A549 (cell line): ENCODE data around the gene USP12. TPM values are rescaled to one million over a fixed set of nuclear protein-coding genes. Genes with fewer than 3 reads are reported as not detected.

Experiments
- ATAC-seq, 2 experiments: fragments of 200-7000 bp in 1 of 2; fragments of >200 bp in 1 of 2; cut with Nextera tagmentation in 1 of 2; cut with Tn5 transposase in 1 of 2; 3 replicates each; pipeline versions ENCODE4 v1.8.0 to v1.9.1; 2018 to 2020; ENCODE audit warnings: mild to moderate bottlenecking in 1 of 2, moderate library complexity in 1 of 2
- CTCF ChIA-PET: fragments of 300-600 bp; sonication (Branson Sonifier 250); formaldehyde crosslinking; extraction: SDS; loops from one replicate; lab custom pipeline; 2021; ENCODE audit warnings: antibody characterized with exemption, inconsistent platforms; lab: Yijun Ruan, JAX
- POLR2A ChIA-PET: fragments of 350-600 bp; formaldehyde crosslinking; extraction: SDS; loops from one replicate; lab custom pipeline; 2021; ENCODE audit warnings: antibody characterized with exemption, inconsistent platforms; lab: Yijun Ruan, JAX
- DNase-seq, 2 experiments: peaks; one replicate each; pipeline versions ENCODE4 v3.0.0 to v3.0.0-alpha.2; 2011 to 2016; ENCODE audit warnings: low read depth in 1 of 2, low spot score in 1 of 2
- FAIRE-seq: peaks from 2 replicates; lab custom pipeline; 2011; peaks lifted over from hg19 to GRCh38; lab: Jason Lieb, UNC
- H3K27ac ChIP-seq, 2 experiments: fragments of >200 bp; sonication (Bioruptor Twin); formaldehyde crosslinking; 3 replicates each; pipeline ENCODE4 v1.5.1; 2016 to 2017
- H3K4me1 ChIP-seq: fragments of >200 bp; sonication (Bioruptor Twin); formaldehyde crosslinking; 3 replicates; pipeline ENCODE4 v1.6.1; 2016
- H3K4me2 ChIP-seq: fragments of >200 bp; sonication (Bioruptor Twin); formaldehyde crosslinking; 3 replicates; pipeline ENCODE4 v1.6.1; 2016
- H3K4me3 ChIP-seq: fragments of >200 bp; sonication (Bioruptor Twin); formaldehyde crosslinking; 3 replicates; pipeline ENCODE4 v1.5.1; 2016
- H3K9me3 ChIP-seq: fragments of >200 bp; sonication (Bioruptor Twin); formaldehyde crosslinking; 3 replicates; pipeline ENCODE4 v1.6.1; 2016
- BHLHE40 ChIP-seq: IDR thresholded peaks from 2 replicates; pipeline ENCODE4 v1.6.1; 2012; ENCODE audit warnings: low read depth, low read length, inconsistent platforms
- CHD2 ChIP-seq: fragments of 150-350 bp; IDR thresholded peaks from 2 replicates; pipeline ENCODE4 v1.6.1; 2014; ENCODE audit warnings: low read length; ENCODE audit not compliant: partially characterized antibody
- EHF ChIP-seq: fragments of 250-450 bp; sonication (Bioruptor Pico); IDR thresholded peaks from 2 replicates; pipeline ENCODE4 v1.5.0; 2020; ENCODE audit warnings: mild to moderate bottlenecking
- FOSB ChIP-seq: fragments of 250-450 bp; sonication (Bioruptor Pico); IDR thresholded peaks from 2 replicates; pipeline ENCODE4 v1.5.0; 2020; ENCODE audit warnings: mild to moderate bottlenecking, moderate library complexity
- HEYL ChIP-seq: fragments of 250-450 bp; sonication (Bioruptor Pico); IDR thresholded peaks from 2 replicates; pipeline ENCODE4 v1.8.0; 2021; ENCODE audit warnings: mild to moderate bottlenecking, moderate library complexity
- HOXA7 ChIP-seq: fragments of 250-450 bp; sonication (Bioruptor Pico); IDR thresholded peaks from 2 replicates; pipeline ENCODE4 v1.5.0; 2020; ENCODE audit warnings: mild to moderate bottlenecking, moderate library complexity
- HOXB13 ChIP-seq: fragments of 250-450 bp; sonication (Bioruptor Pico); IDR thresholded peaks from 2 replicates; pipeline ENCODE4 v1.5.0; 2020; ENCODE audit warnings: low read depth, mild to moderate bottlenecking, moderate library complexity
- HOXB5 ChIP-seq: fragments of 250-450 bp; sonication (Bioruptor Pico); IDR thresholded peaks from 2 replicates; pipeline ENCODE4 v1.5.0; 2020; ENCODE audit warnings: mild to moderate bottlenecking, moderate library complexity
- KDM5A ChIP-seq: fragments of 200-600 bp; sonication (generic); IDR thresholded peaks from 2 replicates; pipeline ENCODE4 v1.6.1; 2016; ENCODE audit warnings: antibody characterized with exemption, mild to moderate bottlenecking
- MYC ChIP-seq: IDR thresholded peaks from 2 replicates; pipeline ENCODE4 v1.6.1; 2012; ENCODE audit warnings: mild to moderate bottlenecking, inconsistent platforms, low read length, improper control_type of control experiment, borderline replicate concordance
- NPAS2 ChIP-seq: fragments of 250-450 bp; sonication (Bioruptor Pico); IDR thresholded peaks from 2 replicates; pipeline ENCODE4 v1.8.0; 2022; ENCODE audit warnings: mild to moderate bottlenecking, moderate library complexity, borderline replicate concordance
- NR3C1 ChIP-seq: fragments of >200 bp; sonication (Bioruptor Twin); formaldehyde crosslinking; IDR thresholded peaks from 3 replicates; pipeline ENCODE4 v1.6.1; 2017
- POLR2A ChIP-seq: IDR thresholded peaks from 2 replicates; pipeline ENCODE4 v1.6.1; 2012; ENCODE audit warnings: mild to moderate bottlenecking, low read length
- POLR2AphosphoS2 ChIP-seq: conservative IDR thresholded peaks from 2 replicates; pipeline ENCODE4 v1.6.1; 2012; ENCODE audit warnings: low read length, improper control_type of control experiment, inconsistent platforms
- RARB ChIP-seq: fragments of 250-450 bp; sonication (Bioruptor Pico); IDR thresholded peaks from 2 replicates; pipeline ENCODE4 v1.8.0; 2021; ENCODE audit warnings: mild to moderate bottlenecking, moderate library complexity
- RFX5 ChIP-seq: fragments of 450-650 bp; IDR thresholded peaks from 2 replicates; pipeline ENCODE4 v1.7.1; 2014; ENCODE audit warnings: antibody characterized with exemption, mild to moderate bottlenecking, moderate library complexity
- SMC3 ChIP-seq: fragments of >200 bp; sonication (Bioruptor Twin); formaldehyde crosslinking; IDR thresholded peaks from 3 replicates; pipeline ENCODE4 v1.6.1; 2018; ENCODE audit warnings: inconsistent platforms
- TFCP2L1 ChIP-seq: fragments of 250-450 bp; sonication (Bioruptor Pico); IDR thresholded peaks from 2 replicates; pipeline ENCODE4 v1.5.0; 2021; ENCODE audit warnings: mild to moderate bottlenecking
- ZC3H11A ChIP-seq: fragments of 450-650 bp; IDR thresholded peaks from 2 replicates; pipeline ENCODE4 v1.6.1; 2014; ENCODE audit warnings: antibody characterized with exemption, mild to moderate bottlenecking
- ZFP36 ChIP-seq: fragments of 450-650 bp; IDR thresholded peaks from 2 replicates; pipeline ENCODE4 v1.6.1; 2014; ENCODE audit warnings: borderline replicate concordance; ENCODE audit not compliant: partially characterized antibody
- ZNF302 ChIP-seq: fragments of 250-450 bp; sonication (Bioruptor Pico); IDR thresholded peaks from 2 replicates; pipeline ENCODE4 v1.9.0; 2021; ENCODE audit warnings: inconsistent platforms, mild to moderate bottlenecking, moderate library complexity
- ZSCAN20 ChIP-seq: fragments of 250-450 bp; sonication (Bioruptor Pico); IDR thresholded peaks from 2 replicates; pipeline ENCODE4 v1.8.0; 2022; ENCODE audit warnings: mild to moderate bottlenecking, moderate library complexity
- WGBS: methylation state at CpG from one replicate; pipeline ENCODE4 v1.1.6; 2017; ENCODE audit errors: missing lambda C conversion rate; 5-methylcytosine and 5-hydroxymethylcytosine counted together
- polyA plus RNA-seq, 4 experiments: library from polyadenylated mRNA; depleted of rRNA in 3 of 4; stranded (reverse); fragments of >200 nt; fragmentation: RNase III in 1 of 4; extraction: RNeasy Plus Mini Kit Qiagen cat#74134 plus additional on column Dnase treatment in 1 of 4; gene quantifications; 2 replicates in 3 of 4; 3 replicates in 1 of 4; pipeline ENCODE4 v1.2.3, GENCODE V29; 2011 to 2017
- TF ChIP-seq, protein P1 (sequence below): IDR thresholded peaks from 2 replicates; pipeline ENCODE4 v1.6.1; 2012; ENCODE audit warnings: low read depth, borderline replicate concordance
- TF ChIP-seq, protein P2 (sequence below): fragments of 150-350 bp; IDR thresholded peaks from 2 replicates; pipeline ENCODE4 v1.6.1; 2014; ENCODE audit warnings: low read depth, mild to moderate bottlenecking, low read length
- TF ChIP-seq, protein P3 (sequence below): fragments of >200 bp; sonication (Bioruptor Twin); formaldehyde crosslinking; IDR thresholded peaks from 3 replicates; pipeline ENCODE4 v1.6.1; 2016
- TF ChIP-seq, protein P4 (sequence below): IDR thresholded peaks from 2 replicates; pipeline ENCODE4 v1.6.1; 2012
- TF ChIP-seq, protein P5 (sequence below): fragments of 450-650 bp; IDR thresholded peaks from 2 replicates; pipeline ENCODE4 v1.6.1; 2014; ENCODE audit warnings: antibody characterized with exemption

USP12 gene
- polyA plus RNA-seq, 2 of the 4 experiments (the other 2 are of a cell fraction): 19.1 to 21.2 TPM

DNA sequence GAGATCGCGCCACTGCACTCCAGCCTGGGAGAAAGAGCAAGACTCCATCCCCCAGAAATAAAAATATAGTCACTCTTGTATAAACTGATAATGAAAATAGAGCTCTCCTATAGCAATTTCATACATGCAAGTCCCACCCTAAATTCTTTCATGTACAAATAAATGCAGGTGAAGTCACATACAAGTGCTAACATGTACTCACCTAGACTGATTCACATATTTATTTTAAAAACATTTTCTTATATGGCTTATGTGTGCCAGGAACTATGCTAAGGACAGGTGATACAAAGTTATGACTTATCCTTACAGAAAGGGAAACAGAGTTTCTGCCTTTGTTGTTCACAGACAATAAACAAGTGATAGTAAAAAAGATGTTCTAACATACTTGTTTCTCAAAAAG is 32.0 kb downstream of the USP12 start:
- H3K4me3 ChIP-seq: no peak overlapping the region
- 93% methylated on average over 2 of the region's 2 CpGs for WGBS
- H3K27ac ChIP-seq: no peak overlapping the region
- no peak for DNase-seq
- TF ChIP-seq POLR2A (no peak), POLR2AphosphoS2 (no peak)
- TF ChIP-seq, protein P1, sequence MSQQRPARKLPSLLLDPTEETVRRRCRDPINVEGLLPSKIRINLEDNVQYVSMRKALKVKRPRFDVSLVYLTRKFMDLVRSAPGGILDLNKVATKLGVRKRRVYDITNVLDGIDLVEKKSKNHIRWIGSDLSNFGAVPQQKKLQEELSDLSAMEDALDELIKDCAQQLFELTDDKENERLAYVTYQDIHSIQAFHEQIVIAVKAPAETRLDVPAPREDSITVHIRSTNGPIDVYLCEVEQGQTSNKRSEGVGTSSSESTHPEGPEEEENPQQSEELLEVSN: no peak
- H3K4me2 ChIP-seq: no peak overlapping the region
- peaks cover under 1% of the 10 kb centered on the region; the same call in 1 of the 3 replicates for H3K4me1 ChIP-seq
- peaks cover 15% of the 10 kb centered on the region; the same call in 2 of the 3 replicates for H3K9me3 ChIP-seq
- no peak for FAIRE-seq
- ChIA-PET CTCF (no interaction called here), POLR2A (no interaction called here)
- ATAC-seq: no peak

DNA sequence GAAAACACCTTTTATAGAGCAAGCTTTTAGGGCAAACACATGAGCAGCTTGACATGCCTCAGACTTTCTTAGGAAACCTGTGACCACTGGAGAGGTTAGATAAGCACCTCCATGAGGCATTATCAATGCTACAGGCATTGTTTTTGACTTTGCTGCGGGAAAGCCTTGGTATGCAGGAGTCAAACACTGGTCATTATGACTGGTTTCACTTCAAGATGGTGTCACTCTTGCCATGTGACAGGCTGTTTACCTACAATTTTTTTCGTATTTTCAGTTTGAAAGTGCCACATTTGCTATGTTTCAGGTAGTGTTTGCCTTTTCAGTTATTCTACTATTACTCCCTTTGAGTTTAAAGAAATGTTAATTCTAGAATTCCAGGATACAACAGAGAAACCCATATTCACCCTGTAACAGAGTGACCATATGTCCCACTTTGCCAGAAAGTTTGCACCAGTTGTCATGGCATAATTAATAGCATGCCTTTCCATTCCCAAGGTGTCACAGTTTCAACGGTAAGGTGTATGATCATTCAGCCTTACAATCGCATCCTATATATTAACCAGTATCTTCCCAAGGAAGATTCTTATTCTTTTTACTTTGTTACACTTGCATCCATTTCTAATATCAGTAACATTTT is 33.0 kb downstream of the USP12 start:
- ATAC-seq (no peak), FAIRE-seq (no peak), DNase-seq (no peak)
- no peak overlapping the region for H3K4me2 ChIP-seq
- peaks cover 15% of the 10 kb centered on the region; the same call in 2 of the 3 replicates for H3K9me3 ChIP-seq
- 87% methylated on average over 4 of the region's 4 CpGs for WGBS
- H3K4me1 ChIP-seq: peaks cover 9% of the 10 kb centered on the region
- TF ChIP-seq HOXB13 (CRISPR knock-in tag): no peak
- TF ChIP-seq, protein P1: no peak
- no peak for TF ChIP-seq EHF (CRISPR knock-in tag)
- no peak for TF ChIP-seq ZFP36
- no peak for TF ChIP-seq SMC3
- TF ChIP-seq FOSB (CRISPR knock-in tag): no peak
- TF ChIP-seq MYC: no peak
- no peak for TF ChIP-seq ZSCAN20
- TF ChIP-seq, protein P2, sequence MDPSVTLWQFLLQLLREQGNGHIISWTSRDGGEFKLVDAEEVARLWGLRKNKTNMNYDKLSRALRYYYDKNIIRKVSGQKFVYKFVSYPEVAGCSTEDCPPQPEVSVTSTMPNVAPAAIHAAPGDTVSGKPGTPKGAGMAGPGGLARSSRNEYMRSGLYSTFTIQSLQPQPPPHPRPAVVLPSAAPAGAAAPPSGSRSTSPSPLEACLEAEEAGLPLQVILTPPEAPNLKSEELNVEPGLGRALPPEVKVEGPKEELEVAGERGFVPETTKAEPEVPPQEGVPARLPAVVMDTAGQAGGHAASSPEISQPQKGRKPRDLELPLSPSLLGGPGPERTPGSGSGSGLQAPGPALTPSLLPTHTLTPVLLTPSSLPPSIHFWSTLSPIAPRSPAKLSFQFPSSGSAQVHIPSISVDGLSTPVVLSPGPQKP: no peak
- no peak for TF ChIP-seq NPAS2 (CRISPR knock-in tag)
- no peak for TF ChIP-seq NR3C1
- TF ChIP-seq RARB (CRISPR knock-in tag): no peak
- no peak for TF ChIP-seq HOXB5 (CRISPR knock-in tag)
- no peak for TF ChIP-seq HOXA7 (CRISPR knock-in tag)
- H3K27ac ChIP-seq: no peak overlapping the region
- ChIA-PET CTCF (no interaction called here), POLR2A (no interaction called here)
- no peak overlapping the region for H3K4me3 ChIP-seq

DNA sequence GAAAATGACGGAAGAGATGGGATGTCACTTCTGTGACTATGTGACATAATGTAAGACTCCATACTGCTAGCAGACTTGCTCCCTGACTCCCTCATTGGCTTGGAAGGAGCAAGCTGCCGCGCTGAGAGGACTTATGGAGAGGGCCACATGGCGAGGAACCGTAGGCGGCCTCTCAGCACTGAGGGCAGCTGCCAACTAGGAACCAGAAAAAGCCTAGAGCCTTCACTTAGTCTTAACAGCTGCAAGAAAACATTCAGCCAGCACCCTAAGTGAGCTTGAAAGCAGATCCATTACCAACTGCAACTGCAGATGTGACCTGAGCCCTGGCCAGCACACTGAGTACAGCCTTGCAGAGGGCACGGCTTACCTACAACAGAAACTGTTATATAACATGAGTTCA is 33.9 kb downstream of the USP12 start:
- Histone ChIP-seq H3K27ac (no peak overlapping the region), H3K4me1 (peaks cover 9% of the 10 kb centered on the region), H3K4me3 (no peak overlapping the region), H3K4me2 (no peak overlapping the region), H3K9me3 (peaks cover 15% of the 10 kb centered on the region; the same call in 2 of the 3 replicates)
- 91% methylated on average over 7 of the region's 7 CpGs for WGBS
- ChIA-PET POLR2A (no interaction called here), CTCF (no interaction called here)
- DNase-seq: no peak
- no peak for ATAC-seq
- FAIRE-seq: no peak
- TF ChIP-seq, protein P3, sequence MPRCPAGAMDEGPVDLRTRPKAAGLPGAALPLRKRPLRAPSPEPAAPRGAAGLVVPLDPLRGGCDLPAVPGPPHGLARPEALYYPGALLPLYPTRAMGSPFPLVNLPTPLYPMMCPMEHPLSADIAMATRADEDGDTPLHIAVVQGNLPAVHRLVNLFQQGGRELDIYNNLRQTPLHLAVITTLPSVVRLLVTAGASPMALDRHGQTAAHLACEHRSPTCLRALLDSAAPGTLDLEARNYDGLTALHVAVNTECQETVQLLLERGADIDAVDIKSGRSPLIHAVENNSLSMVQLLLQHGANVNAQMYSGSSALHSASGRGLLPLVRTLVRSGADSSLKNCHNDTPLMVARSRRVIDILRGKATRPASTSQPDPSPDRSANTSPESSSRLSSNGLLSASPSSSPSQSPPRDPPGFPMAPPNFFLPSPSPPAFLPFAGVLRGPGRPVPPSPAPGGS: no peak
- TF ChIP-seq, protein P4, sequence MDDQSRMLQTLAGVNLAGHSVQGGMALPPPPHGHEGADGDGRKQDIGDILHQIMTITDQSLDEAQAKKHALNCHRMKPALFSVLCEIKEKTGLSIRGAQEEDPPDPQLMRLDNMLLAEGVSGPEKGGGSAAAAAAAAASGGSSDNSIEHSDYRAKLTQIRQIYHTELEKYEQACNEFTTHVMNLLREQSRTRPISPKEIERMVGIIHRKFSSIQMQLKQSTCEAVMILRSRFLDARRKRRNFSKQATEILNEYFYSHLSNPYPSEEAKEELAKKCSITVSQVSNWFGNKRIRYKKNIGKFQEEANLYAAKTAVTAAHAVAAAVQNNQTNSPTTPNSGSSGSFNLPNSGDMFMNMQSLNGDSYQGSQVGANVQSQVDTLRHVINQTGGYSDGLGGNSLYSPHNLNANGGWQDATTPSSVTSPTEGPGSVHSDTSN: no peak
- TF ChIP-seq CHD2: no peak
- no peak for TF ChIP-seq KDM5A
- TF ChIP-seq ZNF302 (CRISPR knock-in tag): no peak
- TF ChIP-seq HEYL: no peak
- TF ChIP-seq RFX5: no peak
- TF ChIP-seq, protein P5, sequence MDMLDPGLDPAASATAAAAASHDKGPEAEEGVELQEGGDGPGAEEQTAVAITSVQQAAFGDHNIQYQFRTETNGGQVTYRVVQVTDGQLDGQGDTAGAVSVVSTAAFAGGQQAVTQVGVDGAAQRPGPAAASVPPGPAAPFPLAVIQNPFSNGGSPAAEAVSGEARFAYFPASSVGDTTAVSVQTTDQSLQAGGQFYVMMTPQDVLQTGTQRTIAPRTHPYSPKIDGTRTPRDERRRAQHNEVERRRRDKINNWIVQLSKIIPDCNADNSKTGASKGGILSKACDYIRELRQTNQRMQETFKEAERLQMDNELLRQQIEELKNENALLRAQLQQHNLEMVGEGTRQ: no peak
- no peak for TF ChIP-seq TFCP2L1 (CRISPR knock-in tag)
- TF ChIP-seq BHLHE40: no peak
- no peak for TF ChIP-seq ZC3H11A
- TF ChIP-seq, protein P2: no peak
